HepG2 (cell line): ENCODE results near the gene LST1. TPM values are rescaled to one million over a fixed set of nuclear protein-coding genes. Genes with fewer than 3 reads are reported as not detected.

Source experiments
- ATAC-seq: fragments of 200-7000 bp; cut with Tn5 transposase; 3 replicates; pipeline ENCODE4 v1.9.1; 2020; ENCODE audit warnings: mild to moderate bottlenecking, moderate library complexity
- BruUV-seq: library from RNA; stranded (reverse); fragments of 400-500 nt; replicated peaks from 2 replicates; lab custom pipeline; 2021; lab: Mats Ljungman, UMichigan
- CTCF ChIA-PET: fragments of 300-600 bp; formaldehyde crosslinking; extraction: SDS; loops from one replicate; lab custom pipeline; 2021; ENCODE audit warnings: low total read pairs, inconsistent platforms, low intra/inter-chr PET ratio; lab: Yijun Ruan, JAX
- POLR2A ChIA-PET: fragments of 350-600 bp; sonication (Branson Sonifier 250); formaldehyde crosslinking; loops from one replicate; lab custom pipeline; 2020; ENCODE audit warnings: antibody characterized with exemption, inconsistent platforms; lab: Yijun Ruan, JAX
- DNase-seq: peaks from one replicate; pipeline ENCODE4 v3.0.0-alpha.2; 2015; ENCODE audit warnings: low spot score
- FAIRE-seq: peaks from 3 replicates; lab custom pipeline; 2011; peaks lifted over from hg19 to GRCh38; lab: Jason Lieb, UNC
- H2AFZ ChIP-seq: one replicate; pipeline ENCODE4 v1.6.1; 2011; ENCODE audit warnings: low read length, inconsistent platforms
- H3K27ac ChIP-seq: fragments of 300-600 bp; 3 replicates; pipeline ENCODE4 v1.8.0; 2011; ENCODE audit warnings: mixed run types, mild to moderate bottlenecking, mixed read lengths, low read length, inconsistent platforms; ENCODE audit not compliant: insufficient read depth; ENCODE audit errors: extremely low read length
- H3K27me3 ChIP-seq, 2 experiments: fragments of 200-600 bp in 1 of 2; 2 replicates in 1 of 2; 3 replicates in 1 of 2; pipeline versions ENCODE4 v1.6.0 to v1.8.0; 2011; ENCODE audit warnings: low read length in 2 of 2, mild to moderate bottlenecking in 2 of 2, moderate library complexity in 2 of 2, inconsistent platforms in 1 of 2; ENCODE audit not compliant: insufficient read depth in 2 of 2, control insufficient read depth in 1 of 2
- H3K36me3 ChIP-seq, 2 experiments: fragments of 200-600 bp in 1 of 2; replicated peaks in 1 of 2; 2 replicates in 1 of 2; 3 replicates in 1 of 2; pipeline versions ENCODE4 v1.5.1 to v1.8.0; 2011; ENCODE audit warnings: low read length in 2 of 2, inconsistent platforms in 1 of 2; ENCODE audit not compliant: insufficient read depth in 2 of 2, control insufficient read depth in 1 of 2
- H3K4me1 ChIP-seq: 2 replicates; pipeline ENCODE4 v1.5.1; 2012; ENCODE audit warnings: low read length, inconsistent platforms; ENCODE audit not compliant: insufficient read depth
- H3K4me2 ChIP-seq: 2 replicates; pipeline ENCODE4 v1.6.0; 2011; ENCODE audit warnings: low read depth, low read length, inconsistent platforms
- H3K4me3 ChIP-seq, 3 experiments: fragments of 200-600 bp in 1 of 3; sonication (generic), shearing (Covaris generic) in 1 of 3; replicated peaks in 1 of 3; 2 replicates each; pipeline ENCODE4 v1.5.1; 2011 to 2016; ENCODE audit warnings: low read length in 3 of 3, inconsistent platforms in 2 of 3, low read depth in 2 of 3, mild to moderate bottlenecking in 2 of 3, control low read depth in 1 of 3, mixed read lengths in 1 of 3; ENCODE audit not compliant: insufficient read depth in 1 of 3
- H3K79me2 ChIP-seq: one replicate; pipeline ENCODE4 v1.6.1; 2011; ENCODE audit warnings: low read length, inconsistent platforms; ENCODE audit not compliant: insufficient read depth
- H3K9ac ChIP-seq: 2 replicates; pipeline ENCODE4 v1.6.0; 2011; ENCODE audit warnings: mild to moderate bottlenecking, low read depth, low read length, inconsistent platforms; ENCODE audit not compliant: insufficient read depth
- H3K9me3 ChIP-seq: 2 replicates; pipeline ENCODE4 v1.5.1; 2012; ENCODE audit warnings: mild to moderate bottlenecking, low read length
- H4K20me1 ChIP-seq: 2 replicates; pipeline ENCODE4 v1.6.0; 2011; ENCODE audit warnings: inconsistent platforms, mild to moderate bottlenecking, low read length, moderate library complexity; ENCODE audit not compliant: insufficient read depth
- KDM3A ChIP-seq: IDR thresholded peaks from 2 replicates; pipeline ENCODE4 v1.6.1; 2018; ENCODE audit warnings: low read depth, missing compliant biosample characterization
- KLF9 ChIP-seq: IDR thresholded peaks from 2 replicates; pipeline ENCODE4 v1.6.1; 2016; ENCODE audit warnings: low read depth
- MIER2 ChIP-seq: IDR thresholded peaks from 2 replicates; pipeline ENCODE4 v1.6.1; 2016; ENCODE audit warnings: missing biosample characterization, missing genetic modification reagents
- PCBP2 ChIP-seq: fragments of 200-400 bp; formaldehyde crosslinking; optimal IDR thresholded peaks from 2 replicates; pipeline ENCODE3; 2018; ENCODE audit warnings: low read length, low read depth; ENCODE audit not compliant: poor library complexity, severe bottlenecking
- SP2 ChIP-seq: sonication (generic); formaldehyde crosslinking; IDR thresholded peaks from 2 replicates; pipeline ENCODE4 v1.5.1; 2020; ENCODE audit warnings: mild to moderate bottlenecking, missing genetic modification reagents
- TEAD3 ChIP-seq: optimal IDR thresholded peaks from 2 replicates; pipeline ENCODE3; 2016; ENCODE audit warnings: borderline replicate concordance
- ZNF33B ChIP-seq: sonication (generic); formaldehyde crosslinking; IDR thresholded peaks from 2 replicates; pipeline ENCODE4 v1.5.1; 2020; ENCODE audit warnings: mild to moderate bottlenecking, missing genetic modification reagents
- WGBS: methylation state at CpG from one replicate; pipeline ENCODE4 v1.1.6; 2017; ENCODE audit warnings: low lambda C conversion rate; 5-methylcytosine and 5-hydroxymethylcytosine counted together
- in situ Hi-C: cut with HindIII; loops from 2 replicates; pipeline ENCODE4 v1.10.0; 2017; ENCODE audit warnings: low pct_unique_long_range_greater_than_20kb; ENCODE audit not compliant: extremely low pct_ligation_motif_present
- intact Hi-C: fragments of 100-400 bp; cut with micrococcal nuclease; formaldehyde crosslinking; loops from one replicate; pipeline ENCODE4 v1.10.0; 2022; ENCODE audit not compliant: unreplicated experiment
- polyA plus RNA-seq, 8 experiments: library from polyadenylated mRNA; depleted of rRNA in 3 of 8; stranded (reverse) in 7 of 8; unstranded in 1 of 8; fragments of >200 nt; fragmentation: Illumina TruSeq in 4 of 8; extraction: Trizol in 4 of 8; gene quantifications; 2 replicates each; pipeline versions ENCODE4 v1.2.1 to v1.2.3, GENCODE V29; 2011 to 2016; ENCODE audit warnings: low read depth in 4 of 8, missing spikeins in 1 of 8, mixed read lengths in 1 of 8; ENCODE audit not compliant: insufficient read depth in 1 of 8
- total RNA-seq, 5 experiments: library from RNA; depleted of rRNA; stranded (reverse); fragments of >200 nt; fragmentation: Illumina TruSeq; extraction: Trizol; gene quantifications; 2 replicates each; pipeline ENCODE4 v1.2.3, GENCODE V29; 2016; ENCODE audit warnings: low read depth in 1 of 5
- TF ChIP-seq, protein P1 (sequence below): sonication (generic); formaldehyde crosslinking; IDR thresholded peaks from 2 replicates; pipeline ENCODE4 v1.5.0; 2020; ENCODE audit warnings: missing genetic modification reagents
- TF ChIP-seq, protein P2 (sequence below): sonication (generic); formaldehyde crosslinking; IDR thresholded peaks from 2 replicates; pipeline ENCODE4 v1.8.0; 2022; ENCODE audit warnings: missing genetic modification reagents, mild to moderate bottlenecking, inconsistent platforms, borderline replicate concordance
- TF ChIP-seq, protein P3 (sequence below): sonication (generic); formaldehyde crosslinking; IDR thresholded peaks from 2 replicates; pipeline ENCODE4 v1.8.0; 2022; ENCODE audit warnings: mild to moderate bottlenecking, missing genetic modification reagents, borderline replicate concordance
- TF ChIP-seq, protein P4 (sequence below): sonication (generic); formaldehyde crosslinking; IDR thresholded peaks from 2 replicates; pipeline ENCODE4 v1.5.0; 2020; ENCODE audit warnings: missing genetic modification reagents

Gene LST1
- total and polyA plus RNA-seq, 2 of the 13 experiments (the other 11 are each of a cell fraction or from before 2014, with no cell fraction given) = not detected

DNA sequence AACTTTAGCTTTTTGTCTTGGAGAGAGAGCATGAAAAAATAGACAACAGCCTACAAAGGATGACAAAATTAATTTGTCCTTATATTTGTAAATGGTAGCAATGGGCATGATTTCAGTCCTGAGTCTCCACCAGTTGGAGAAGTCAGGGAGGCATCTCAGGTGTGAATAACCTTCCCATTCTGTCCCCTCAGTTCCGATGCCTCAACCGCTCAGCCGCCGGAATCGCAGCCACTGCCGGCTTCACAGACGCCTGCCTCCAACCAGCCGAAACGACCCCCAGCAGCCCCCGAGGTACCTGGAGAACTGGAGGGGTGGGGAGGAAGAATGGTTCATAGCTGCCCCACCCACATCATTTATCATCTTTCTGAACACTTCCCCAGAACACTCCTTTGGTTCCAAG lies 38.0 kb downstream of the LST1 start:
- no peak for FAIRE-seq
- ATAC-seq = no peak
- WGBS = 99% methylated on average over 10 of the region's 10 CpGs
- no peak overlapping the region for H3K4me3 ChIP-seq
- peaks cover 37% of the 10 kb centered on the region for H3K79me2 ChIP-seq
- in situ Hi-C loops = no loop called here
- H3K36me3 ChIP-seq = peaks cover 50 to 66% of the 10 kb centered on the region in 2 experiments
- H3K27ac ChIP-seq = no peak overlapping the region
- ChIA-PET POLR2A (interaction anchor here (3.4 kb wide), 1 partner anchor 28 kb away, joined by 11 read pairs; the partner anchor contains the start of gene BAG6), CTCF (no interaction called here)
- intact Hi-C loops = loop anchor here (5.0 kb wide), 1 partner anchor 43 kb away; the partner anchor contains the start of genes CSNK2B and LY6G5B
- no TSS peak for BruUV-seq
- H3K4me1 ChIP-seq = peaks cover 20% of the 10 kb centered on the region
- no peak overlapping the region for H3K9ac ChIP-seq
- H3K9me3 ChIP-seq = no peaks in the 10 kb centered on the region
- no peak overlapping the region for H2AFZ ChIP-seq
- no peak overlapping the region for H3K4me2 ChIP-seq
- DNase-seq = no peak
- TF ChIP-seq SP2 (CRISPR knock-in tag) (no peak), PCBP2 (no peak), TEAD3 (CRISPR knock-in tag) (no peak), MIER2 (no peak), ZNF33B (no peak), KDM3A (CRISPR knock-in tag) (no peak), KLF9 (CRISPR knock-in tag) (no peak)
- TF ChIP-seq, protein P1, sequence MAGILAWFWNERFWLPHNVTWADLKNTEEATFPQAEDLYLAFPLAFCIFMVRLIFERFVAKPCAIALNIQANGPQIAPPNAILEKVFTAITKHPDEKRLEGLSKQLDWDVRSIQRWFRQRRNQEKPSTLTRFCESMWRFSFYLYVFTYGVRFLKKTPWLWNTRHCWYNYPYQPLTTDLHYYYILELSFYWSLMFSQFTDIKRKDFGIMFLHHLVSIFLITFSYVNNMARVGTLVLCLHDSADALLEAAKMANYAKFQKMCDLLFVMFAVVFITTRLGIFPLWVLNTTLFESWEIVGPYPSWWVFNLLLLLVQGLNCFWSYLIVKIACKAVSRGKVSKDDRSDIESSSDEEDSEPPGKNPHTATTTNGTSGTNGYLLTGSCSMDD (CRISPR knock-in tag) = no peak
- TF ChIP-seq, protein P2, sequence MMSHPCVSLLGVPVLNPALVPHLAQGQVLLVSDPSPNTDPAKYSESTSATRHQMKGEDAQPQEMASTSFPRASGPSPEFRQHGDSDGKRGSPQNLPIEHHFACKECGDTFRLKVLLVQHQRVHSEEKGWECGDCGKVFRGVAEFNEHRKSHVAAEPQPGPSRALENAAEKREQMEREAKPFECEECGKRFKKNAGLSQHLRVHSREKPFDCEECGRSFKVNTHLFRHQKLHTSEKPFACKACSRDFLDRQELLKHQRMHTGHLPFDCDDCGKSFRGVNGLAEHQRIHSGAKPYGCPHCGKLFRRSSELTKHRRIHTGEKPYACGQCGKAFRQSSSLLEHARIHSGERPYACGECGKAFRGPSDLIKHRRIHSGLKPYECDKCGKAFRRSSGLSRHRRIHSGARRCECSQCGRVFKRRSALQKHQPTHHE (CRISPR knock-in tag) = no peak
- TF ChIP-seq, protein P3, sequence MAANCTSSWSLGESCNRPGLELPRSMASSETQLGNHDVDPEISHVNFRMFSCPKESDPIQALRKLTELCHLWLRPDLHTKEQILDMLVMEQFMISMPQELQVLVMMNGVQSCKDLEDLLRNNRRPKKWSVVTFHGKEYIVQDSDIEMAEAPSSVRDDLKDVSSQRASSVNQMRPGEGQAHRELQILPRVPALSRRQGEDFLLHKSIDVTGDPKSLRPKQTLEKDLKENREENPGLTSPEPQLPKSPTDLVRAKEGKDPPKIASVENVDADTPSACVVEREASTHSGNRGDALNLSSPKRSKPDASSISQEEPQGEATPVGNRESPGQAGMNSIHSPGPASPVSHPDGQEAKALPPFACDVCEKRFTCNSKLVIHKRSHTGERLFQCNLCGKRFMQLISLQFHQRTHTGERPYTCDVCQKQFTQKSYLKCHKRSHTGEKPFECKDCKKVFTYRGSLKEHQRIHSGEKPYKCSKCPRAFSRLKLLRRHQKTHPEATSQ (CRISPR knock-in tag) = no peak
- TF ChIP-seq, protein P4, sequence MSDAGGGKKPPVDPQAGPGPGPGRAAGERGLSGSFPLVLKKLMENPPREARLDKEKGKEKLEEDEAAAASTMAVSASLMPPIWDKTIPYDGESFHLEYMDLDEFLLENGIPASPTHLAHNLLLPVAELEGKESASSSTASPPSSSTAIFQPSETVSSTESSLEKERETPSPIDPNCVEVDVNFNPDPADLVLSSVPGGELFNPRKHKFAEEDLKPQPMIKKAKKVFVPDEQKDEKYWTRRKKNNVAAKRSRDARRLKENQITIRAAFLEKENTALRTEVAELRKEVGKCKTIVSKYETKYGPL (CRISPR knock-in tag) = no peak
- H3K27me3 ChIP-seq = no peaks in the 10 kb centered on the region; a peak in 1 of 5 replicates
- H4K20me1 ChIP-seq = peaks cover 11% of the 10 kb centered on the region; the same call in 1 of the 2 replicates
